ENCODE results near the gene NUDT7. TPM values are rescaled to one million over a fixed set of nuclear protein-coding genes. Genes with fewer than 3 reads are reported as not detected.

The NUDT7 gene
- total and polyA plus RNA-seq, 2 experiments from 2014 or later: 5.6 to 14.3 TPM

GRCh38 chr16:77780378-77780837, 58.1 kb downstream of the NUDT7 start:
- H3K36me3 Mint-ChIP-seq (ENCODE audit: low read depth): peaks cover 6% of the 10 kb centered on the region; the same call in 1 of the 3 replicates
- Histone ChIP-seq H3K4me3 (no peak overlapping the region), H3K27me3 (ENCODE audit: insufficient read depth) (no peaks in the 10 kb centered on the region), H3K27ac (ENCODE audit: low read depth) (no peak overlapping the region), H2AFZ (no peak overlapping the region), H3K79me2 (replicated peaks; ENCODE audit: insufficient read depth) (no peaks in the 10 kb centered on the region), H3K4me1 (ENCODE audit: insufficient read depth) (no peaks in the 10 kb centered on the region), H3K36me3 (ENCODE audit: insufficient read depth) (no peaks in the 10 kb centered on the region), H3K4me2 (no peak overlapping the region), H4K20me1 (replicated peaks; ENCODE audit: insufficient read depth) (no peaks in the 10 kb centered on the region; the same call in 1 of the 2 replicates), H3K9me2 (ENCODE audit: insufficient read depth) (no peaks in the 10 kb centered on the region), H3F3A (replicated peaks; ENCODE audit: low read depth) (no peaks in the 10 kb centered on the region)
- no peak for TF ChIP-seq ETS1 (IDR thresholded peaks at IDR 0.05)
- no peak for TF ChIP-seq JUNB (IDR thresholded peaks at IDR 0.05; ENCODE audit: unreplicated experiment)
- no peak for TF ChIP-seq ZNF331 (CRISPR knock-in tag; IDR thresholded peaks at IDR 0.05; ENCODE audit: low read depth)
- TF ChIP-seq POLR2AphosphoS5 (IDR thresholded peaks at IDR 0.05; ENCODE audit: low read depth): no peak
- no peak for TF ChIP-seq EZH2phosphoT487 (IDR thresholded peaks at IDR 0.05; ENCODE audit: unreplicated experiment)
- no peak for TF ChIP-seq NANOG (IDR thresholded peaks at IDR 0.05; ENCODE audit: borderline replicate concordance)
- no peak for TF ChIP-seq CREB1 (CRISPR knock-in tag; IDR thresholded peaks at IDR 0.05; ENCODE audit: low read depth)
- TF ChIP-seq STAT1 (IDR thresholded peaks at IDR 0.05; ENCODE audit: unreplicated experiment): no peak
- TF ChIP-seq CTCF (conservative IDR thresholded peaks at IDR 0.05; ENCODE audit: low read depth in 2 of 2): no peak
- TF ChIP-seq ZNF114 (CRISPR knock-in tag; IDR thresholded peaks at IDR 0.05): no peak
- TF ChIP-seq ZNF462 (CRISPR knock-in tag; IDR thresholded peaks at IDR 0.05): no peak
- no peak for TF ChIP-seq EZH2 (IDR thresholded peaks at IDR 0.05; ENCODE audit: low read depth, unreplicated experiment)
- no peak for TF ChIP-seq REST (IDR thresholded peaks at IDR 0.05; ENCODE audit: unreplicated experiment)
- H3K4me1 Mint-ChIP-seq: peaks cover 3% of the 10 kb centered on the region
- ATAC-seq (no peak), DNase-seq (ENCODE audit: low spot score) (no peak)
- no peak overlapping the region for H3K27ac Mint-ChIP-seq
- H3K9me3 Mint-ChIP-seq: peaks cover 8% of the 10 kb centered on the region; the same call in 1 of the 3 replicates
- no peak overlapping the region for H3K4me3 Mint-ChIP-seq
- H3K27me3 Mint-ChIP-seq (ENCODE audit: insufficient read depth, low read depth, poor library complexity): peaks cover 2% of the 10 kb centered on the region
